CD14-positive monocyte (primary cell): Measurements from ENCODE around the gene XPO5. TPM values are rescaled to one million over a fixed set of nuclear protein-coding genes. Genes with fewer than 3 reads are reported as not detected.

ENCODE experiments used
- DNase-seq, 3 donors: peaks; one replicate each; pipeline ENCODE4 v3.0.0-alpha.2; 2011 to 2022
- H2AFZ ChIP-seq: 2 replicates; pipeline ENCODE4 v1.6.0; 2012; ENCODE audit warnings: mild to moderate bottlenecking, low read depth, low read length, inconsistent platforms; ENCODE audit not compliant: insufficient read depth, poor library complexity, severe bottlenecking
- H3K27ac ChIP-seq, 2 donors: 1 replicate in 1 of 2; 2 replicates in 1 of 2; pipeline ENCODE4 v1.5.1; 2012 to 2013; ENCODE audit warnings: low read length in 2 of 2, control low read depth in 1 of 2, inconsistent platforms in 1 of 2, low read depth in 1 of 2, mild to moderate bottlenecking in 1 of 2
- H3K27me3 ChIP-seq, 2 donors: one replicate each; pipeline versions ENCODE4 v1.6.0 to v1.6.1; 2011 to 2013; ENCODE audit warnings: low read length in 2 of 2; ENCODE audit not compliant: control insufficient read depth in 2 of 2, insufficient read depth in 2 of 2
- H3K36me3 ChIP-seq, 2 donors: replicated peaks in 1 of 2; 1 replicate in 1 of 2; 2 replicates in 1 of 2; pipeline versions ENCODE4 v1.5.1 to v1.6.1; 2012 to 2013; ENCODE audit warnings: low read length in 2 of 2, control low read depth in 1 of 2, inconsistent platforms in 1 of 2, mild to moderate bottlenecking in 1 of 2; ENCODE audit not compliant: insufficient read depth in 2 of 2, control insufficient read depth in 1 of 2
- H3K4me1 ChIP-seq, 2 donors: 1 replicate in 1 of 2; 2 replicates in 1 of 2; pipeline versions ENCODE4 v1.5.1 to v1.6.1; 2012 to 2013; ENCODE audit warnings: low read length in 2 of 2, control low read depth in 1 of 2, inconsistent platforms in 1 of 2, mild to moderate bottlenecking in 1 of 2, moderate library complexity in 1 of 2; ENCODE audit not compliant: insufficient read depth in 2 of 2, control insufficient read depth in 1 of 2
- H3K4me2 ChIP-seq: replicated peaks from 2 replicates; pipeline ENCODE3; 2012; ENCODE audit warnings: low read length, moderate library complexity, mild to moderate bottlenecking; ENCODE audit not compliant: poor library complexity, severe bottlenecking; ENCODE audit errors: extremely low read depth
- H3K4me3 ChIP-seq, 3 experiments: fragments of 200-600 bp in 1 of 3; sonication (generic) in 1 of 3; replicated peaks in 1 of 3; 1 replicate in 2 of 3; 2 replicates in 1 of 3; pipeline ENCODE4 v1.5.1; 2011 to 2013; ENCODE audit warnings: low read length in 3 of 3, mild to moderate bottlenecking in 3 of 3, control low read depth in 2 of 3, low read depth in 2 of 3, inconsistent platforms in 1 of 3, moderate library complexity in 1 of 3
- H3K79me2 ChIP-seq: 2 replicates; pipeline ENCODE4 v1.6.0; 2012; ENCODE audit warnings: mild to moderate bottlenecking, control low read depth, inconsistent platforms, low read length, moderate library complexity; ENCODE audit not compliant: insufficient read depth
- H3K9ac ChIP-seq: 2 replicates; pipeline ENCODE4 v1.6.0; 2017; ENCODE audit warnings: low read length, mild to moderate bottlenecking; ENCODE audit not compliant: insufficient read depth, poor library complexity, severe bottlenecking
- H3K9me3 ChIP-seq, 2 donors: replicated peaks in 1 of 2; 1 replicate in 1 of 2; 2 replicates in 1 of 2; pipeline versions ENCODE4 v1.5.1 to v1.6.1; 2012 to 2013; ENCODE audit warnings: low read length in 2 of 2, control low read depth in 1 of 2; ENCODE audit not compliant: control insufficient read depth in 1 of 2, insufficient read depth in 1 of 2
- H4K20me1 ChIP-seq: 2 replicates; pipeline ENCODE4 v1.6.0; 2012; ENCODE audit warnings: mild to moderate bottlenecking, low read length, control low read depth, moderate library complexity; ENCODE audit not compliant: insufficient read depth
- H3K27ac Mint-ChIP-seq, 7 donors: one replicate each; pipeline ENCODE4 v1.8.0; 2020; ENCODE audit warnings: mild to moderate bottlenecking in 7 of 7, mixed read lengths in 7 of 7, moderate library complexity in 6 of 7, inconsistent platforms in 2 of 7
- H3K27me3 Mint-ChIP-seq, 3 donors: one replicate each; pipeline ENCODE4 v1.8.0; 2021 to 2022; ENCODE audit warnings: low read depth in 3 of 3, mild to moderate bottlenecking in 3 of 3, mixed read lengths in 3 of 3, moderate library complexity in 3 of 3, inconsistent platforms in 1 of 3
- H3K36me3 Mint-ChIP-seq, 2 donors: one replicate each; pipeline ENCODE4 v1.8.0; 2020; ENCODE audit warnings: mixed read lengths in 2 of 2, inconsistent platforms in 1 of 2, mild to moderate bottlenecking in 1 of 2
- H3K4me1 Mint-ChIP-seq: one replicate; pipeline ENCODE4 v1.8.0; 2020; ENCODE audit warnings: mild to moderate bottlenecking, mixed read lengths
- H3K4me3 Mint-ChIP-seq, 2 donors: one replicate each; pipeline ENCODE4 v1.8.0; 2020; ENCODE audit warnings: mild to moderate bottlenecking in 2 of 2, mixed read lengths in 2 of 2, moderate library complexity in 1 of 2
- H3K9me3 Mint-ChIP-seq, 7 donors: one replicate each; pipeline ENCODE4 v1.8.0; 2020 to 2022; ENCODE audit warnings: mixed read lengths in 7 of 7, mild to moderate bottlenecking in 6 of 7, moderate library complexity in 6 of 7, inconsistent platforms in 2 of 7
- WGBS: methylation state at CpG from one replicate; pipeline ENCODE4 v1.1.5; 2013; ENCODE audit warnings: missing lambda C conversion rate; ENCODE audit not compliant: insufficient coverage; 5-methylcytosine and 5-hydroxymethylcytosine counted together
- intact Hi-C, 2 donors: fragments of 100-400 bp; cut with micrococcal nuclease; formaldehyde crosslinking; loops; one replicate each; pipeline versions ENCODE4 v1.15.0 to v1.15.1; 2023
- polyA minus RNA-seq: library from RNA; depleted of rRNA, polyadenylated mRNA; stranded (reverse); fragments of >200 nt; gene quantifications from 2 replicates; pipeline ENCODE4 v1.2.3, GENCODE V29; 2012
- polyA plus RNA-seq, 3 donors: library from polyadenylated mRNA; depleted of rRNA in 1 of 3; unstranded in 2 of 3; stranded (reverse) in 1 of 3; fragments of 300-500 nt in 2 of 3; fragments of >200 nt in 1 of 3; fragmentation: Illumina TruSeq in 2 of 3; gene quantifications; 1 replicate in 2 of 3; 2 replicates in 1 of 3; pipeline ENCODE4 v1.2.3, GENCODE V29; 2012 to 2021
- total RNA-seq, 12 experiments: library from RNA in 1 of 12; stranded (reverse) in 1 of 12; fragments of 120-200 nt in 1 of 12; gene quantifications; one replicate each; pipeline ENCODE4 v1.2.4 and lab custom pipeline; 2013 to 2026; ENCODE audit warnings: mixed read lengths in 6 of 12, inconsistent platforms in 1 of 12
- TF ChIP-seq, protein P1 (sequence below): fragments of 200-600 bp; IDR thresholded peaks from one replicate; pipeline ENCODE4 v1.8.0; 2022; ENCODE audit warnings: antibody characterized with exemption, mild to moderate bottlenecking

XPO5 gene
- 12.3 TPM for total RNA-seq (2013)
- 10 to 100 TPM in 2 of 3 donors, 1 to 10 TPM in 1; 8.0 to 17.5 (median 13.8) TPM for polyA plus RNA-seq
- polyA minus RNA-seq = 9.2 and 9.7 TPM in 2 replicates
- 9.9 to 41.6 (median 20.6) reads per million in 11 experiments for total RNA-seq (lab: John Stamatoyannopoulos, UW)

- H3K36me3 Mint-ChIP-seq = peaks cover 26 to 30% of the 10 kb centered on the region in 2 donors
- Histone ChIP-seq H3K9ac (peak within 1 kb of the TSS; percentile 72), H3K4me1 (peaks cover 18 to 24% of the 10 kb centered on the region in 2 donors), H3K9me3 (no peaks in the 10 kb centered on the region), H2AFZ (peak within 1 kb of the TSS; percentile 99), H3K4me2 (peak within 1 kb of the TSS; percentile 83), H3K36me3 (peaks cover 14 to 29% of the 10 kb centered on the region in 2 donors), H4K20me1 (no peaks in the 10 kb centered on the region), H3K27me3 (no peaks in the 10 kb centered on the region), H3K79me2 (peaks cover 53% of the 10 kb centered on the region), H3K27ac (peak within 1 kb of the TSS; percentile 52 to 88), H3K4me3 (peak within 1 kb of the TSS; percentile 82 to 99 (median 88))
- intact Hi-C loops = loop anchor here in 1 of 2 donors (5.0 kb wide), 1 partner anchor 51 kb away; the partner anchor contains the start of gene GTPBP2
- under 1% methylated on average over 74 of the region's 76 CpGs for WGBS
- peak within 1 kb of the TSS; percentile 98 to 99 for H3K4me3 Mint-ChIP-seq
- H3K27ac Mint-ChIP-seq = peak within 1 kb of the TSS; percentile 82 to 95 (median 91)
- H3K27me3 Mint-ChIP-seq = no peaks in the 10 kb centered on the region
- peaks cover 29% of the 10 kb centered on the region for H3K4me1 Mint-ChIP-seq
- TF ChIP-seq, protein P1, sequence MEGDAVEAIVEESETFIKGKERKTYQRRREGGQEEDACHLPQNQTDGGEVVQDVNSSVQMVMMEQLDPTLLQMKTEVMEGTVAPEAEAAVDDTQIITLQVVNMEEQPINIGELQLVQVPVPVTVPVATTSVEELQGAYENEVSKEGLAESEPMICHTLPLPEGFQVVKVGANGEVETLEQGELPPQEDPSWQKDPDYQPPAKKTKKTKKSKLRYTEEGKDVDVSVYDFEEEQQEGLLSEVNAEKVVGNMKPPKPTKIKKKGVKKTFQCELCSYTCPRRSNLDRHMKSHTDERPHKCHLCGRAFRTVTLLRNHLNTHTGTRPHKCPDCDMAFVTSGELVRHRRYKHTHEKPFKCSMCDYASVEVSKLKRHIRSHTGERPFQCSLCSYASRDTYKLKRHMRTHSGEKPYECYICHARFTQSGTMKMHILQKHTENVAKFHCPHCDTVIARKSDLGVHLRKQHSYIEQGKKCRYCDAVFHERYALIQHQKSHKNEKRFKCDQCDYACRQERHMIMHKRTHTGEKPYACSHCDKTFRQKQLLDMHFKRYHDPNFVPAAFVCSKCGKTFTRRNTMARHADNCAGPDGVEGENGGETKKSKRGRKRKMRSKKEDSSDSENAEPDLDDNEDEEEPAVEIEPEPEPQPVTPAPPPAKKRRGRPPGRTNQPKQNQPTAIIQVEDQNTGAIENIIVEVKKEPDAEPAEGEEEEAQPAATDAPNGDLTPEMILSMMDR = no peak
- H3K9me3 Mint-ChIP-seq = no peaks in the 10 kb centered on the region
- peak; percentile 86 to 91 (median 90) for DNase-seq
Measured at GRCh38 chr6:43575772-43576551, at the start of gene XPO5, which contains the start of gene POLH. TSS of gene XPO5 (minus strand) at chr6:43576038. CDS start at chr6:43575864, 174 bp downstream. TSS of gene POLH (plus strand) at chr6:43576185. CDS start at chr6:43582320, 6,135 bp downstream.

DNA sequence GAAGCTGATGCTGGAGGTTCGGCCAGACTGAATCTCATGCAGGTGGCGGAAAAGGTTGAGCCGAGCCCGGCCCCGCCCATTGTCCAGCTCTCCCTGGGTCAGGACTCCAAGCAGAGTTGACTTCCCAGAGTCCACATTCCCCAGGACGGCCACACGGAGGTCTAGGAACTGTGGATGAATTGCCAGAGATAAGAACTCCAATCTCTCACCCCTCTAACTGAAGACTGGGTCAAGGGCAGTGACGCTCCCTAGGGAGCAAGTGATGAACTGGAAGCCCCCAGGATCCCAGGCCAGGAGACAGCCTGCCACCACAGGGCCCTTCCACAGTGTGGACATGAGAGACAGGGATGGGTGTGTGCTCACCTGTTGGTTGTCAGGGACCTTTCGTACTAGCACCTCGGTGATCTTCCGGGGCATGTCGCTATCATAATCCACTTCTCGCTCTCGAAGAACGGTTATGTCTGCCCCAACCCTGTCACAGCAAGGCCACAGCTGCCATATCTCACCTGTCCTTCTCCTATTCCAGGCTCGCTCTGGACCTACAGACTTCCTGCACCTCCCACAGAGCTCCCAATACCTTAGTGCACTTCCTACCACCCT, 49.7 kb upstream of the XPO5 start:
- TF ChIP-seq, protein P1 = no peak
- Histone ChIP-seq H3K36me3 (peaks cover 56 to 58% of the 10 kb centered on the region in 2 donors), H3K9me3 (no peaks in the 10 kb centered on the region), H4K20me1 (peaks cover 46% of the 10 kb centered on the region), H3K4me3 (no peak overlapping the region), H3K9ac (no peak overlapping the region), H3K4me1 (peaks cover 32 to 41% of the 10 kb centered on the region in 2 donors), H3K4me2 (no peak overlapping the region), H3K79me2 (peaks cover 39% of the 10 kb centered on the region), H3K27ac (peak overlapping the region in 1 of 2 donors; percentile 85), H2AFZ (no peak overlapping the region), H3K27me3 (no peaks in the 10 kb centered on the region)
- Mint-ChIP-seq H3K36me3 (peaks cover 54 to 64% of the 10 kb centered on the region in 2 donors), H3K4me3 (no peak overlapping the region), H3K9me3 (no peaks in the 10 kb centered on the region), H3K27ac (peak overlapping the region in 6 of 7 donors; percentile 46 to 98 (median 78)), H3K27me3 (peaks cover 0 to 1% (median 0%) of the 10 kb centered on the region in 3 donors), H3K4me1 (peaks cover 33% of the 10 kb centered on the region)
- DNase-seq = no peak
- intact Hi-C loops = loop anchor here (5.0 kb wide), 2 partner anchors 48 to 622 kb away; partner anchors contain the start of genes HSP90AB1 (in 1 of the 2), POLH (in 1 of the 2) and XPO5 (in 1 of the 2)
- 98% methylated on average over 14 of the region's 16 CpGs for WGBS
